ENCODE measurements around the gene MIA3.

GRCh38 chr1:222570837-222571236, 47.1 kb upstream of the MIA3 start:
- TF ChIP-seq CTCF (conservative IDR thresholded peaks at IDR 0.05 in 1 of 2, IDR thresholded peaks at IDR 0.05 in 1 of 2; ENCODE audit: extremely low read depth in 1 of 2, insufficient read depth in 1 of 2, low read depth in 1 of 2, low read length in 2 of 2) (no peak), EZH2 (IDR thresholded peaks at IDR 0.05; ENCODE audit: borderline replicate concordance, low read length) (no peak)
